GM19043 (cell line): ENCODE data around the gene DPH5.
A peak's percentile ranks its signal among the peaks of the same experiment; 100 is the strongest.
"Not testable (repeated sequence)": the region's sequence is repeated elsewhere in the genome, so short reads cannot be mapped to it uniquely, and the experiment has no call there.

Experiments used
- ATAC-seq: cut with Tn5 transposase; IDR thresholded peaks from one replicate; pipeline ENCODE4 v1.9.1; 2021; ENCODE audit warnings: low read depth; ENCODE audit not compliant: unreplicated experiment

DPH5 gene, protein sequence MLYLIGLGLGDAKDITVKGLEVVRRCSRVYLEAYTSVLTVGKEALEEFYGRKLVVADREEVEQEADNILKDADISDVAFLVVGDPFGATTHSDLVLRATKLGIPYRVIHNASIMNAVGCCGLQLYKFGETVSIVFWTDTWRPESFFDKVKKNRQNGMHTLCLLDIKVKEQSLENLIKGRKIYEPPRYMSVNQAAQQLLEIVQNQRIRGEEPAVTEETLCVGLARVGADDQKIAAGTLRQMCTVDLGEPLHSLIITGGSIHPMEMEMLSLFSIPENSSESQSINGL

GRCh38 chr1:101025657-101026429, at the start of gene DPH5:
Gene DPH5, minus strand, starts transcription at chr1:101025784. Its CDS starts 341 bp downstream, at chr1:101025443.
- ATAC-seq, result peak; percentile 71

DNA sequence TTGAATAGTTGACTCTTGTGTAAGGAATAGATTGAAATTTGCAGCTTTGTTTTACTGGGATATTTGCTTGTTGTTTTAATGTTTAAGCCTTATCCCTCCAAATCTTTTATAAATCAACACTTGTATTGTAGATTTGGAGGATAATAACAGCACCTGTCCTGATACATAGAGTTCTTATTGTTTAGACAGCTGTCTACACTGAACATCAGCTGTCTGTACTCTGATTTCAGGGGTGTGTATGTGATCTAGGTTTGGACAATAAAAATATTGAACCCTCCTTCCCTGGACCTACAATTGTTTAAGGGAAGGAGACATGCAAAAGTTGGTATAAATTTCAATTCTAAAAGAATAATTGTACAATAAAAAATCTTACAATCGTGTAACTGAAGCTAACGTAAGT, 48.3 kb upstream of the DPH5 start:
- ATAC-seq, result no peak

- ATAC-seq, result no peak
Measured at GRCh38 chr1:101071470-101071891, 45.9 kb upstream of the DPH5 start.

DNA sequence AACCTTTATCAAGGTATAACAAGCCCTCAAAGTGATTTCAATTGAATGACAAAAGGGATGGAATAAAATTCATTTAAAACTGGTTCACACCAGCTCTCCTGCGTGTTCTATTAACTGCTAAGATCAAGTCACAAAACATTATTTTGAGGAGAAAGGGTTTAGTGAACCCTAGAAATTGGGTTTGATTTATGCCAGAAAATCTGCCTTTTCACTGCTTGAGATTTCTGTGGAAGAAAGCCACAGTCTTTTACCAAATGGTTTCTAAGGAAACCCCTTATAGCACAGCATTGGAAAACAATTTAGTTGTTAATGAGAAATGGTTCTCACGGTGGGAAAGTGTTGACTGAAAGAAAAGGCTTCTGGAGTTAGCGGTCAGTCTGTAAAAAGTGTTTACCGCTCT, 43.6 kb upstream of the DPH5 start:
- ATAC-seq, result no peak

DNA sequence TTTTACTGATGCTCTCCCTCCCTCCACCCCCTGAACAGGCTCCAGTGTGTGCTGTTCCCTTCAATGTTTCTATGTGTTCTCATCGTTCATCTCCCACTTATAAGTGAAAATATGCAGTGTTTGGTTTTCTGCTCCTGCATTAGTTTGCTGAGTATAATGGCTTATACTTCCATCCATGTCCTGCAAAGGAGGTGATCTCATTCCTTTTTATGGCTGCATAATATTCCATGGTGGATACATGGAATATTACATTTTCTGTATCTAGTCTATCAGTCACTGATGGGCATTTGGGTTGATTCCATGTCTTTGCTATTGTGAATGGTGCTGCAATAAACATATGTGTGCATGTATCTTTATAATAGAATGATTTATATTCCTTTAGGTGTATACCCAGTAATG, 41.4 kb upstream of the DPH5 start:
- ATAC-seq, result not testable (repeated sequence)

DNA sequence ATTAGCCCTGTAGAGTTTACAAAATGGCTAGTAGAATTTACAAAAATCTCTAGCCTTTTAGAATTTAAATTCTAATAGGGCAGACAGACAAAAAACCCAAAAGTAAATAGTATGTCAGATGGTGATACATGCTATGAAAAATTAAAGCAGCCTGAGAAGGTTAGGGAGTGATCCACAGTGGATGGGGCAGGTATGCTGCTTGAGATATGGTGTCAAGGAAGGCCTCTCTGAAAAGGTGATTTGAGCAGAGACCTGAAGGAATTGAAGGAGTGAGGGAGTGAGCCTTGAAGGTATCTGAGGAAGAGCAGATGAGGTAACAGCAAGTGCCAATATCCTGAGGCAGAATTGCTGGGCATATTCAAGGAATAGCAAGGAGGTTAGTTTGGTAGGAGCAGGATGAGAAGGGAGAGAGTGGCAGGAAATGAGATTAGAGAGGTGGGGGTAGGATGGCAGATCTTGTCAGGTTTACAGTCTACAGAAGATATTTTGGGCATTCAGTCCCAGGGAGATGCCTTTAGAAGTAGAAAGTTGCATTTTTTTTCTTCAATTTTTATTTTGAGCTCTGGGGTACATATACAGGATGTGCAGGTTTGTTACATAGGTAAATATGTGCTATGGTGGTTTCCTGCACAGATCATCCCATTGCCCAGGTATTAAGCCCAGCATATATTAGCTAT, 40.8 kb upstream of the DPH5 start:
- ATAC-seq, result no peak

DNA sequence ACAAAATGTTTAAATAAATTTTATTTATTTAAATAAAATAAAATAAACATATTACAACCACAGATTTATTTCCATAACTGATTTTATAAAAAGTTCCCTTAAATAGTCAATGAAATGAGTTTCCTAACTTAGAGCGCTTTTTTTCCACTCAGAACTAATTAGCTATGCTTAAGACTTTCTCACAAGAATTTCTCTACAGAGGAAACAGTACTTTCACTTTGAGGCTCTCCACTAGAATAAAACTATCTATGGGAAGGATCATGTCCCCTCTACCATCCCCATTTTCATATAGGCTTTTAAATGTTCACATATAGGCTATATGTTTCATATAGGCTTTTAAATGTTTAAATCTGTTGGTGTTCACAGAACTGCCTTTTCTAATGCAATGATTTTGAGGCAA, 40.0 kb upstream of the DPH5 start:
- peak; percentile 48 for ATAC-seq

DNA sequence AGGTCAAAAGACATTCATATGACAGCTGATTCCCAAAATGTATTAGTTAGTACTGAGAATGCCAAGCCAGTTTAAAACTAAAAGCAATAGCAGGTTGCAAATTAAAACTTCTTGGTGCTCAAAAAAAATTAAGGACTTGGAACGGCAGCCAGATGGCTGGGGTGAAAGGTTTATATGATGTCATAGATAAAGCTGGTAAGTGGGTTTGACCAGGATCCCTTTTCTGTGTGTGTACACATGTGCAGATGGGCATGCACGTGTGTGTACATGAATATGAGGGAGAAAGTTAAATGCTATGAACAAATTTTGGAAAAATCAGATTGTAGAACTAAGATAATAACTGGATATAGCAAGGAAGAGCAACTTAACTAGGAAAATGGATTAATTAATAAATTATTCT, 39.1 kb upstream of the DPH5 start:
- no peak for ATAC-seq

DNA sequence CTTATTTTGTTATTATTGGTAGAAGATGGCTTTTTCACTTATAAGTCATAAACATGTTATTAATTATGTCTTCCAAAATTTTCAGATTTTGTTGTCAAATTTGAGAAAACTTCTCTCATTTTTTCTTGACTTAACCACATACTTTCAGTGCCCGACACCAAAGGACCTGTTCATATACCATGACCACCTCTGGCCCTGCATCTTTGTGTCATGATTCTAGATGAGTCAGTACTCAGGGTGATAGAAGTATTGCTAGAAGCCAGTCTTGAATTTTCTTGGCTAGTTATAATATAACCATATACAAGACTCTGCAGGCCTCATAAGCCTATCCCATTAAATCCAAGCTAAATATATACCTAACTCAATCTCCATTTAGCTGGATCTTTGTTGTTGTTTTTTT, 35.4 kb upstream of the DPH5 start:
- no peak for ATAC-seq

- no peak for ATAC-seq
Measured at GRCh38 chr1:101059945-101060542, 34.5 kb upstream of the DPH5 start.

- ATAC-seq, result no peak
Measured at GRCh38 chr1:101055623-101056022, 30.0 kb upstream of the DPH5 start.

GRCh38 chr1:101051688-101052638, 26.4 kb upstream of the DPH5 start:
- ATAC-seq, result peak; percentile 86

DNA sequence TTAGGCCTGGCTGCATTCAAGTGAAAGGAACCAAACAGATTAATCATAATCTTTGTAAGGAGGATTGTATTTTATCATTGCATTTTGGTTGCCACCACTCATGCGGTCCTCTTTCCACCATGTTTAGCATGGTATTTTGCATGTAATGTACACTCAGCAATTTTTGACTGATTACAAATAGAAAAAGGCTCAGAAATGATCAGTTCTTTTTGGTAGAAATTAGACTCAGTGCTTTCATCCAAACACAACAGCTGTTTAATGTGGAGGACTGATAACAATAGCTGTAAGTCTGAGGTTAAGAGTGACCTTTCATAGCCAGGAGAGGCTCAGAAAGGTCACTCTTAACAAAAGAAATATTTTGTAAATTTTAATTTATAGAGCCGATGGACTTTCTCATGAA, 25.3 kb upstream of the DPH5 start:
- ATAC-seq, result no peak

DNA sequence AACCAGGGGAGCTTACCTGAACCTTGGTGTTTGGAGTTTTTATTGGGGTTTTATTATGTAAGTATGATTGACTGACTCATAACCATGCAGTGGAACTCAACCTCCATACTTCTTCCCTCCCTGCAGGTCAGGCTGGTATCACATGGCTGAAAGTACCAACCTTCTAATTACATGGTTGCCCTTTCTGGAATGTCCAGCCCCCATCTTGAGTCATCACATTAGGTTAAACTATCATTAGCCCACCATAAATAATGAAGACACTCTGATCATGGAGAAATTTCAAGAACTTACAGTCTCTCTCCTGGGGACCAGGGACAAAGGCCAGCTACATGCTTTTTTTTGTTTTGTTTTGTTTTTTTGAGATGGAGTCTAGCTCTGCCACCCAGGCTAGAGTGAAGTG, 19.2 kb upstream of the DPH5 start:
- ATAC-seq, result no peak

GRCh38 chr1:101044259-101044658, 18.7 kb upstream of the DPH5 start:
- ATAC-seq, result no peak

DNA sequence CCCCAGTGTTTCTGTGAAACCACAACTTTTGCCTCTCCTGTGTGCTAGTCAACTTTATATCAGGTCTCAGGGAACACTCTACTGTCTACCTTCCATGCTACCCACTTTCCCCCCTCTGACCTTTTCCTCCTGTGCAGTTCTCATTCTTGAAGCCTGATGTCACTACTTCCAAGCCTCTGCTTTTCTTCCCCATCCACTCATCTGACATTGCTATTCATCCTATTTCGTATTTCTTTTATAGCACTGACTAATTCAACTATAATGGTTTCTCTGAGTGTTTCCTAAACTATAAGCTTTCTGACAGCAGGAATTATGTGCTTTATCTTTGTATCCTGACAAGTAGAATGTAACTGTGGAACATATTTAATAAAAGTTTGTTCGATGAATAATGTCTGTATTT, 18.2 kb upstream of the DPH5 start:
- no peak for ATAC-seq

GRCh38 chr1:101041300-101041699, 15.7 kb upstream of the DPH5 start:
- no peak for ATAC-seq

GRCh38 chr1:101040666-101041065, 15.1 kb upstream of the DPH5 start:
- ATAC-seq, result no peak

DNA sequence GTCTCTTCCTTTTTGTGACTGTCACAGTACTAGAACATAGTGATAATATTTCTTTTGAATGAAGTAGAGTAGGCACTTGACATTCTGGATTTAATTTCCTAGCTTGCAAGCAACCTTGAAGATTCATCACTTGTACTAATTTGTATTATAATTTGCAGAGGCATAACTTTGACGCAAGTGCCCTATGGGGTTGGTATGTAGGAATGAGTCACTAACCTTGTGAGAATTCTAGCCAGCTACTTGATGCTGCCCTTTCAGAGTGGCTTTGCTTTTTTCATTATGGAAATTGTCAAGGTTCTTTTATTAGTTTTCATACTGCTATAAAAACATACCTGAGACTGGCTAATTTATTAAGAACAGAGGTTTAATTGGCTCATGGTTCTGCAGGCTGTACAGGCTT, 13.7 kb upstream of the DPH5 start:
- ATAC-seq, result no peak

- no peak for ATAC-seq
Measured at GRCh38 chr1:101037316-101037715, 11.7 kb upstream of the DPH5 start.
